Lower leg skin (tissue), 4 donors: ENCODE measurements around the gene SVEP1. TPM values are rescaled to one million over a fixed set of nuclear protein-coding genes. Genes with fewer than 3 reads are reported as not detected.

Source experiments
- DNase-seq, 2 donors: peaks; one replicate each; pipeline ENCODE4 v3.0.0-alpha.2; 2019; ENCODE audit warnings: low spot score in 2 of 2
- H3K4me3 ChIP-seq: fragments of 200-600 bp; sonication (generic); 2 replicates; pipeline ENCODE4 v1.5.1; 2017; ENCODE audit warnings: mild to moderate bottlenecking, low read depth; ENCODE audit not compliant: poor library complexity, severe bottlenecking
- POLR2A ChIP-seq, 2 donors: fragments of 450-650 bp; IDR thresholded peaks; one replicate each; pipeline ENCODE4 v1.6.1; 2016 to 2017; ENCODE audit warnings: antibody characterized with exemption in 2 of 2, mild to moderate bottlenecking in 1 of 2, moderate library complexity in 1 of 2
- WGBS, 2 donors: methylation state at CpG; one replicate each; pipeline ENCODE4 v1.1.5; 2018; 5-methylcytosine and 5-hydroxymethylcytosine counted together
- intact Hi-C: fragments of 100-400 bp; cut with DNase I; formaldehyde crosslinking; loops from one replicate; pipeline ENCODE4 v1.15.0; 2023; ENCODE audit warnings: low total_unique reads
- total RNA-seq, 4 donors: library from RNA; depleted of rRNA; stranded (reverse); fragments of >200 nt; gene quantifications; one replicate each; pipeline ENCODE4 v1.1.0, GENCODE V29; 2016
- TF ChIP-seq, protein P1 (sequence below), 3 donors: fragments of 450-650 bp; IDR thresholded peaks; one replicate each; pipeline ENCODE4 v1.5.1; 2016; ENCODE audit warnings: antibody characterized with exemption in 3 of 3, mild to moderate bottlenecking in 3 of 3, moderate library complexity in 2 of 3

The SVEP1 gene
- total RNA-seq, 4 donors from 2014 or later = 11.1 to 39.0 (median 14.7) TPM

DNA sequence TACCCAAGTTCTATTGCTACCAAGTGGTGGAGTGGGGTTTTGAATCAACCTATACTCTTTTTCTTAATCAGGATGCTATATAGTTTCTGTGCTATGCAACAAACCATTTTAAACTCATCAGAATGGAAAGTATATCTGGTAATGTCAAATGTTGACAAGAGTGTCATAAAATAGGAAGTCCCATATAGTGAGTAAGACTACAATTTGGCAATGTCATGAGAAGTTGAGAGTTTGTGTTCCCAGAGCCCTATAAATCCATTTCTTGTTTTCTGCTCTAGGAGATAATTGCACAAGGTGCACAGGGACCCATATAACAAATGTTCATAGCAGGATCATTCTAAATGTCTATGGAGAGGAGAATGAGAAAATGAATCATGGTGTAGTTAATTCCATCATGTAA lies 132.1 kb downstream of the SVEP1 start:
- no peak overlapping the region for H3K4me3 ChIP-seq
- DNase-seq = no peak
- intact Hi-C loops = no loop called here
- TF ChIP-seq, protein P1, sequence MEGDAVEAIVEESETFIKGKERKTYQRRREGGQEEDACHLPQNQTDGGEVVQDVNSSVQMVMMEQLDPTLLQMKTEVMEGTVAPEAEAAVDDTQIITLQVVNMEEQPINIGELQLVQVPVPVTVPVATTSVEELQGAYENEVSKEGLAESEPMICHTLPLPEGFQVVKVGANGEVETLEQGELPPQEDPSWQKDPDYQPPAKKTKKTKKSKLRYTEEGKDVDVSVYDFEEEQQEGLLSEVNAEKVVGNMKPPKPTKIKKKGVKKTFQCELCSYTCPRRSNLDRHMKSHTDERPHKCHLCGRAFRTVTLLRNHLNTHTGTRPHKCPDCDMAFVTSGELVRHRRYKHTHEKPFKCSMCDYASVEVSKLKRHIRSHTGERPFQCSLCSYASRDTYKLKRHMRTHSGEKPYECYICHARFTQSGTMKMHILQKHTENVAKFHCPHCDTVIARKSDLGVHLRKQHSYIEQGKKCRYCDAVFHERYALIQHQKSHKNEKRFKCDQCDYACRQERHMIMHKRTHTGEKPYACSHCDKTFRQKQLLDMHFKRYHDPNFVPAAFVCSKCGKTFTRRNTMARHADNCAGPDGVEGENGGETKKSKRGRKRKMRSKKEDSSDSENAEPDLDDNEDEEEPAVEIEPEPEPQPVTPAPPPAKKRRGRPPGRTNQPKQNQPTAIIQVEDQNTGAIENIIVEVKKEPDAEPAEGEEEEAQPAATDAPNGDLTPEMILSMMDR (IDR thresholded peaks at IDR 0.05) = no peak
- no peak for TF ChIP-seq POLR2A (IDR thresholded peaks at IDR 0.05)

DNA sequence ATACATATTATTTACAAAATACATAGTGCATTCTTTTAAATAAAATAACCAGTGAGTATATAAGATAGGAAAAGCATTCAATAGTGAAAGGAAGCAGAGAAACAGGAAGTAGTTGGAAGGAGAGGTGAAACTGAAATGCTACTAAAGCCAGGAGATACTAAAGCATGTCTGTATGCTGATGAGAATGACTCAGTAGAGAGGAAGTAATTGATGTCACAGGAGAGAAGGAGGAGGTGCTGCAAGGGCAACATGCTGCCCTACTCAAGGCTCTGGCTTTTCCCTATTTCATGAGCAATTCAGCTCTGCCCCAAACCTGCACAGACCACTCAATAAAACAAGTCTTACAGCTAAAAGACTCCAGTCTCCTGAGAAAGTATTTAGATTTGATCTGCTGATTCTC lies 133.4 kb downstream of the SVEP1 start:
- no peak for TF ChIP-seq POLR2A (IDR thresholded peaks at IDR 0.05)
- H3K4me3 ChIP-seq = no peak overlapping the region
- intact Hi-C loops = no loop called here
- no peak for DNase-seq

DNA sequence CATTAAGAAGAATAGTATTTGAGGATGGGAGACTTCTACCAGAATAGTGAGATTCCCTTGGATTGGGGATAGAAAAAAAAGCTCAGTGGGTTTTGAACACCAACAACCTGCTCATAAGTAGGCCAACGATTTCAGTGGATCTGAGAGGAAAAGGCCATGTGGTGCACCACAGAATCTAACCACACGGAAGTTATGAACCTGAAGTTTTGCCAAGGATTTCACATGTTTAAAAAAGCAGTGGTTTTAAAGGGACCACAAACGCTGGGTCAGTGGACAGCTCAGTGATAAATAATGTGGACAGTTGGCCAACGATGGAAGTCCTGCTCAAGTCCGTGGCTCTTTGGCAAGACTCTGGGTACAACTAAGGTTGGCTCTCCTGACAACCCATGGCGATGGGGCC lies 134.6 kb downstream of the SVEP1 start:
- intact Hi-C loops = no loop called here
- no peak overlapping the region for H3K4me3 ChIP-seq
- no peak for DNase-seq
- TF ChIP-seq POLR2A (IDR thresholded peaks at IDR 0.05) = no peak
- TF ChIP-seq, protein P1 (IDR thresholded peaks at IDR 0.05) = no peak
- WGBS, 2 donors = 67 to 83% methylated on average over 6 of the region's 6 CpGs

DNA sequence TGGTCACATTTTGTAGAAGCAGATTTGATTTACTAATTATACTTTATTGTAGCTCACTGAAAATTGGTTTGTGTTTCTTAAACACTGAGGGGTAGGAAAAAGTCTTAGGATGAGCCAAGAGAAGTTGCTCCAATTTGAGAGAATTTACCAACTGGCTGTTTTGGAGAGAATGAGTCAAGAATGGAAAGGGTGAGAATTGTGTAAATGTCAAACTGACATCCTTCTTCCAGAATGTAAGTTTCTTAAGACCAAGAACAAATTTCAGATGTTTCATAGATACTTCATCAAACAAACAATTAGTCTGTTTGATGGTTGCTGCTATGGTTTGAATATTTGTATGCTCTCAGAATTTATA lies 135.7 kb downstream of the SVEP1 start:
- intact Hi-C loops = no loop called here
- no peak overlapping the region for H3K4me3 ChIP-seq
- TF ChIP-seq, protein P1 (IDR thresholded peaks at IDR 0.05) = no peak
- no peak for TF ChIP-seq POLR2A (IDR thresholded peaks at IDR 0.05)
- no peak for DNase-seq

DNA sequence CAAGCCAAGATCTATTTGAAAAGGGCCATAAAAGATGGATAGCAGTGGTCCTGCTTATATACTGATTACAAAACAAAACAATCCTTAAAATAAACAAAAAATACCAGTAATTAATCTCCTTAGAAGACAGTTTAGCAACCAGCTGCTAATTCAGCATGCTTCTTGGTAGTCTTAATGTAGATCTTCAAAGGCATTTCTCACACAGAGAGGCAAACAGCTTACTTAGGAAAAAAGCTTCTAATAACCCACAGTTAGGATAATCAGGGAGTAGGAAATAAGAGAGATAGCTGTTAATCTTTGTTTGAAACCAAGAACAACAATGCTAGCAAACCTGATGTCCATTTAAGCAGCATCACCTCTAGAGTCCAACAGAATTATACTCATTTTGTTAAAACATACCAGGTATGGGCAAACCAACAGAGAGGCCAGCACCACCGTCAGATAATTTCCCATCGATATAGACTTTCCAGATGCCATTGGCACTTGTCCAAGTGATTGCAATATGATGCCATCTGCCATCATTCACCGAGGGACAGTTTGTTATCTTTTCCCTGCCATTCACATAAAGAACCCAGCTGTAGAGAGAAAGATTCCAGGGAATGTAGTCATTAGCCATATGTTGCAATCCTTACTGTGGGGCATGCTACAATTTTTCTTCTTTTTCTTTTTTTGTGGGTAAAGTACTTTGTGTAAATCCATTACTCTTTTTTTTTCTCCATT lies 136.2 kb downstream of the SVEP1 start:
- no peak for TF ChIP-seq POLR2A (IDR thresholded peaks at IDR 0.05)
- TF ChIP-seq, protein P1 (IDR thresholded peaks at IDR 0.05) = no peak
- intact Hi-C loops = no loop called here
- 22 to 30% methylated on average over 3 of the region's 3 CpGs for WGBS, 2 donors
- no peak overlapping the region for H3K4me3 ChIP-seq
- DNase-seq = no peak

DNA sequence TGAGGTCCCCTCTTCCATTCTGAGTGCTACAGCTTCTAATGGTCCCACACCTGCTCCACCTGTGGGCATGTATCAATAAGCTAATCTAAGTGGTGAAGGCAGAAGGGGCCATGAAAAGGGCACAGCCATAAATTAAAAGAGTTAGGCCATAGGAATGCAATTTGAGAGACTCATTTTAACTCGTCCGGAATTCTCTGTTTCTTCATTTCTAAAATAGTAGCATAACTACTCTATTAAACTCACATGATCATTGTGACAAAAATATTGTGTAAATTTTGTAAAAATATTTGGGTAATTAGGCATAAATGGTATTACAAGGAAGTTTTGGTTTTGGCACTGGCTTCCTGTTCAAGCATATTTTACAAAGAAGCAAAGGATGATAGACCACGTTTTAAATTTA lies 138.7 kb downstream of the SVEP1 start:
- no peak overlapping the region for H3K4me3 ChIP-seq
- 64 to 69% methylated on average over 3 of the region's 3 CpGs for WGBS, 2 donors
- TF ChIP-seq, protein P1 (IDR thresholded peaks at IDR 0.05) = no peak
- TF ChIP-seq POLR2A (IDR thresholded peaks at IDR 0.05) = no peak
- DNase-seq = no peak
- intact Hi-C loops = no loop called here
